T-helper 1 cell treated with Interleukin-12 subunit alpha and Interleukin-12 subunit beta and Interleukin-4 antibody, amounts not matched to agents 30 μg/mL and 1 μg/mL, for 36 hours (primary cell): ENCODE measurements around the gene LAMB1.

ENCODE experiments used
- H3K27ac Mint-ChIP-seq: one replicate; pipeline ENCODE4 v1.8.0; 2021; ENCODE audit warnings: mild to moderate bottlenecking, mixed read lengths
- H3K27me3 Mint-ChIP-seq: one replicate; pipeline ENCODE4 v1.8.0; 2021; ENCODE audit warnings: low read depth, mixed read lengths
- H3K36me3 Mint-ChIP-seq: one replicate; pipeline ENCODE4 v1.8.0; 2021; ENCODE audit warnings: low read depth, mixed read lengths
- H3K4me1 Mint-ChIP-seq: one replicate; pipeline ENCODE4 v1.8.0; 2021; ENCODE audit warnings: low read depth, mixed read lengths
- H3K4me3 Mint-ChIP-seq: one replicate; pipeline ENCODE4 v1.8.0; 2021; ENCODE audit warnings: mild to moderate bottlenecking, moderate library complexity, mixed read lengths
- H3K9me3 Mint-ChIP-seq: one replicate; pipeline ENCODE4 v1.8.0; 2021; ENCODE audit warnings: mixed read lengths

LAMB1 gene

DNA sequence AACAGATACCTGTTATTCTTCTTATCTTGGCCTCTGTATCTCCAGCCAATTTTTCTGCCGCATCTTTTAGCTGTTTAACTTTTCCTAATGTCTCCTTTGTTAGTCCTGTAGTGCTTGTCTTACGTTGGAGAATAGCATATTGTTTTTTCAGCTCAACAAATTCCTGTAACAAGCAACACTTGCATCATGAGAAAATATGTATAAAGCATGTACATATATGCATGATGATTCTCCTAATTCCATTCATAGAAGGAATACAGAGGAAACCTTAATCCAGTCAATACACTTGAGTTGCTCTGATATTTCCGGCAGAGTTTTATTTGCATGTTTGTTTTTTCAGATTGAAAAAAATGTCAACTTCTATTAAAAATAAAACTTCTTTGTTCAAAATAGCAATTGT, 26.1 kb upstream of the LAMB1 start:
- H3K4me3 Mint-ChIP-seq: no peak overlapping the region
- peaks cover 12% of the 10 kb centered on the region for H3K27me3 Mint-ChIP-seq
- H3K9me3 Mint-ChIP-seq: no peaks in the 10 kb centered on the region
- H3K36me3 Mint-ChIP-seq: no peaks in the 10 kb centered on the region
- H3K27ac Mint-ChIP-seq: no peak overlapping the region
- H3K4me1 Mint-ChIP-seq: no peaks in the 10 kb centered on the region

DNA sequence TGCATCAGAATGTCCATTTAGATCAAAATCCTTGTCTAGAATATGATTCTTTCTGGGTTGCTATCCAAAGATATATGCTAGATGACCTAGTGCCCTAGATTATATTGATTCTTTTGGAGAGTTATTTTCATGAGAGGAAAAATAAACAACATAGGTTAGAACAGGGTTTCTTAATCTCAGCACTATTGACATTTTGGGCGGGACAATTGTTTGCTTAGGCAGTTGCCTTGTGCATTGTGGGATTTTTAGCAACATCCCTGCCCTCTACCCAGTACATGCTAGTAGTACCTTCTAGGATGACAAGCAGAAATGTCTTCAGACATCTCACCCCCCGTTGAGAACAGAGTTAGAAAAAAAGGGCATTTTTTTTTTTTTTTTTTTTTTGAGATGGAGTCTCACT, 25.1 kb upstream of the LAMB1 start:
- Mint-ChIP-seq H3K36me3 (no peaks in the 10 kb centered on the region), H3K27me3 (peaks cover 12% of the 10 kb centered on the region), H3K9me3 (no peaks in the 10 kb centered on the region), H3K4me3 (no peak overlapping the region), H3K27ac (no peak overlapping the region), H3K4me1 (no peaks in the 10 kb centered on the region)

DNA sequence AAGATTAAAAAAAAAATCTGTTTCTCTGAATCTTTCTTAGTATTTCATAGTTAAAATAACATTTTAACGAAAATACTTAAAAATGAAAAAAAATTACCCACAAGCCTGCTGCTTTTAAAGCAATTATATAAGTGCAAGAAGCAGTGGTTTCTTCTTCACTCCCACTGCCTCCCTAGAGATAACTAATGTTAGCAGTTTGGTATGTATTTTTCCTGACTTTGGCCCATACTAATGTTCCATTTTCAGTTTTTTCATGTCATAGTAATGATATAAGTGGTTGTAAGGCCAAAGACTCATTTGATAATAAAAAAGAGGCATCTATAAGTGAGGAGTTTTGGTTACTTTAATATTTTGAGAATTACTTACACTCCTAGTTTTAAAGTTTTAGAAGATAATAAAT, 24.3 kb upstream of the LAMB1 start:
- no peaks in the 10 kb centered on the region for H3K9me3 Mint-ChIP-seq
- peaks cover 12% of the 10 kb centered on the region for H3K27me3 Mint-ChIP-seq
- no peaks in the 10 kb centered on the region for H3K4me1 Mint-ChIP-seq
- no peak overlapping the region for H3K4me3 Mint-ChIP-seq
- no peak overlapping the region for H3K27ac Mint-ChIP-seq
- H3K36me3 Mint-ChIP-seq: no peaks in the 10 kb centered on the region

DNA sequence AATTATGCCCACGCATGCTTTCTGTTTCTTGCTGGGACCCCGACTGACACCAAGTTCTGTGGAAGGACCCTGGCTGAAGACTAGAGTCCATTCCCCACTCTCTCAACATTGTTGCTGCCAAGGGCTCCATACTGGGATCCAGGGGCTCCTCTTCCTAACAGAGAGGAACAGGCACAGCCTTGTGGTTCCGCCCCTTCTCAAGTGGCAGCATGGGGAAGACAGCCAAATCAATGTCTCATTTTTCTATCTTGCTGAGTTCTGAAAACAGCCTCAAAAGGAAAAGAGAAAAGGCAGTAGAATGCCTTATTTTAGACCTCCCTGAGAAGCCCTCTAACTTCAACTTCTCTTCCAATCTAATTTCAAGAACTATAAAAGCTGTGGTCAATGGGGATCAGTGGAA, 23.7 kb upstream of the LAMB1 start:
- H3K27me3 Mint-ChIP-seq: peaks cover 12% of the 10 kb centered on the region
- no peak overlapping the region for H3K4me3 Mint-ChIP-seq
- H3K4me1 Mint-ChIP-seq: no peaks in the 10 kb centered on the region
- no peaks in the 10 kb centered on the region for H3K9me3 Mint-ChIP-seq
- no peak overlapping the region for H3K27ac Mint-ChIP-seq
- H3K36me3 Mint-ChIP-seq: no peaks in the 10 kb centered on the region

DNA sequence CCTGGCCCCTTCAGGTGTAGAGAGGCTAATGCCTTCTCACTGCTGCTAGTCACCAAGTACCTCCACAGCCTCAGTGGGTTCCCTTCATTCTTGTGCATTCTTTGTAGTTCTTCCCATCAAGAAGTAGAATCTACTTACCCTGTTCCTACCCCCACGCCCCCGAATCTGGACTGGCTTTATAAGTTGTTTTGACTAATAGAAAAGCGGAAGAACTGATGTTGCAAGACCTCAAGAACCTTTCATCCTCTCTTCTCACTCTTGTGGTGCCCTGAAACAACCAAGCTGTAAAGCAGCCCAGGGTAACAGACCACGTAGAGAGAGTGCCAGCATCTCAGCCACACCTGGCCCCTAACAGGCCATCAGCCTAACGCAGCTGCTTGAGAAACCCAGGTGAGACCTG, 23.2 kb upstream of the LAMB1 start:
- Mint-ChIP-seq H3K4me3 (no peak overlapping the region), H3K9me3 (no peaks in the 10 kb centered on the region), H3K4me1 (no peaks in the 10 kb centered on the region), H3K27me3 (peaks cover 12% of the 10 kb centered on the region), H3K36me3 (no peaks in the 10 kb centered on the region), H3K27ac (no peak overlapping the region)

DNA sequence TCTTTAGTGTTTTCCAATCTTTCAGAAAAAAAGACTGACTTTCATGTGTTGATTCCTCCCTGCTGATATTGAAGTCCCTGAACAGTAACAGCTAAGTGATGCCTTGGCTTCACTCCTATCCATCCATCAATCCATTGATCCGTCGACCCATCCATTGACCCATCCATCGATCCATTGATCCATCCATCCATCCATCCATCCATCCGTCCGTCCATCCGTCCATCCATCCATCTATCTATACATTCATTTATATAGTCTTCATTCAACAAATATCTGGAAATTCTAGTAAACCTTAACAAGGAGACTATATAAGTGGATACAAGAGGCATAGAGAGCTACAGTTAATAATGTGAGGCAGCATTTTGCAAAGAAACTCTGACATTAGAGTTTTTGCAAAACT, 21.6 kb upstream of the LAMB1 start:
- Mint-ChIP-seq H3K4me3 (no peak overlapping the region), H3K27ac (no peak overlapping the region), H3K27me3 (peaks cover 11% of the 10 kb centered on the region), H3K9me3 (no peaks in the 10 kb centered on the region), H3K4me1 (no peaks in the 10 kb centered on the region), H3K36me3 (no peaks in the 10 kb centered on the region)

DNA sequence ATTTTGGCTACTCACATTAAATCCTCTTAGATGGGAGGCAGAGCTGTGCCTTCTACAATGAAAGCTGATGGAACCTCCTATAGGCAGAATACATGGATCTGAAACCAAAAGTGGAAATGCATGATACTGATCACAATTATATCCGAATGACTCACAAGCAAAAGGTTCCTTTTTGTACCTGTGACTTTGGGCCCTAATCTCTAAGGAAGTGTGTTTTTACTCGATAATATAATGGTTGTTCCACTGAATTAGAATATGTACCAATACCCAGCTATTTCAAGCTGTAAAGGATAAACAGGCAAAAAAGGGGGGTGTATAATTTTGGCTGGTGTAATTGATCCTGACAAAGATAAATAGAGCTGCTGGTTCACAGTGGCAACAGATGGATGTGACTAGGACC, 17.6 kb upstream of the LAMB1 start:
- no peak overlapping the region for H3K4me3 Mint-ChIP-seq
- no peaks in the 10 kb centered on the region for H3K36me3 Mint-ChIP-seq
- H3K27ac Mint-ChIP-seq: no peak overlapping the region
- no peaks in the 10 kb centered on the region for H3K9me3 Mint-ChIP-seq
- no peaks in the 10 kb centered on the region for H3K4me1 Mint-ChIP-seq
- H3K27me3 Mint-ChIP-seq: peaks cover 4% of the 10 kb centered on the region

DNA sequence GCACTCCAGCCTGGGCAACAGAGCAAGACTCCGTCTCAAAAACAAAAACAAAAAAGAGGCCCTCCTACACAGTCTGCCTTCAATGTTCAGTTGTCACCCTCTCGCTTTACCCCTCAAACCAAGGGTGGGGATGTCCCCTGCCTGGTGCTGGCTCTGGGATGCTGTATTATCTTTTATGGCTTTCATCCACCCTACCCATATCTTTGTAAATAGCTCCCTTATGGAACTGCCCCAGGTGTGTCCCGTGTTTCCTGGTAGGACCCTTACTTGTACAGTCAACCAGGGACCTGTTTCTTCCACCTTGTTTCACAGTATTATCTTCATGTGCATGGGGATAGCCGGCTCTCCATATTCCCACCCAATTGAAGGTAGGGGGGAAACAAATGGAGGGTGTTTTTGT, 15.7 kb upstream of the LAMB1 start:
- no peak overlapping the region for H3K4me3 Mint-ChIP-seq
- no peak overlapping the region for H3K27ac Mint-ChIP-seq
- H3K9me3 Mint-ChIP-seq: no peaks in the 10 kb centered on the region
- no peaks in the 10 kb centered on the region for H3K27me3 Mint-ChIP-seq
- no peaks in the 10 kb centered on the region for H3K36me3 Mint-ChIP-seq
- no peaks in the 10 kb centered on the region for H3K4me1 Mint-ChIP-seq

DNA sequence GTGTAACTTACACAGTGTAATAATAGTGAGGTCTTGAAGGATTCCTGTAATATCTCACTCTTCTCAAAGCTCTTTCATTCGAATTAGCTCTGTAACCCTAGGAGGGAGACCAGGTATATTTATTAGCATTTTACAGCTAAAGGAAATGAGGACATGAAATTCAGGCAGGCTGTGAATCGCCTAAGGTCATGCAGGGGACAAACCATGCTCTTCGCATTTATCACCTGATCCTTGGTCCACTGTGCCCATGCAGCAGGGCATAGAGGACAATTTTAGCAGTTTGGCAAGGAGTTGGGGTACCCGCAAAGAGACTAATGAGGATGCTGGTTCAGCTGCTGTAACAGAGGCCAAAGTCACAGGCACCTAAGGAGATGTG, 14.8 kb upstream of the LAMB1 start:
- Mint-ChIP-seq H3K4me3 (no peak overlapping the region), H3K27ac (no peak overlapping the region), H3K4me1 (no peaks in the 10 kb centered on the region), H3K9me3 (no peaks in the 10 kb centered on the region), H3K27me3 (no peaks in the 10 kb centered on the region), H3K36me3 (no peaks in the 10 kb centered on the region)

DNA sequence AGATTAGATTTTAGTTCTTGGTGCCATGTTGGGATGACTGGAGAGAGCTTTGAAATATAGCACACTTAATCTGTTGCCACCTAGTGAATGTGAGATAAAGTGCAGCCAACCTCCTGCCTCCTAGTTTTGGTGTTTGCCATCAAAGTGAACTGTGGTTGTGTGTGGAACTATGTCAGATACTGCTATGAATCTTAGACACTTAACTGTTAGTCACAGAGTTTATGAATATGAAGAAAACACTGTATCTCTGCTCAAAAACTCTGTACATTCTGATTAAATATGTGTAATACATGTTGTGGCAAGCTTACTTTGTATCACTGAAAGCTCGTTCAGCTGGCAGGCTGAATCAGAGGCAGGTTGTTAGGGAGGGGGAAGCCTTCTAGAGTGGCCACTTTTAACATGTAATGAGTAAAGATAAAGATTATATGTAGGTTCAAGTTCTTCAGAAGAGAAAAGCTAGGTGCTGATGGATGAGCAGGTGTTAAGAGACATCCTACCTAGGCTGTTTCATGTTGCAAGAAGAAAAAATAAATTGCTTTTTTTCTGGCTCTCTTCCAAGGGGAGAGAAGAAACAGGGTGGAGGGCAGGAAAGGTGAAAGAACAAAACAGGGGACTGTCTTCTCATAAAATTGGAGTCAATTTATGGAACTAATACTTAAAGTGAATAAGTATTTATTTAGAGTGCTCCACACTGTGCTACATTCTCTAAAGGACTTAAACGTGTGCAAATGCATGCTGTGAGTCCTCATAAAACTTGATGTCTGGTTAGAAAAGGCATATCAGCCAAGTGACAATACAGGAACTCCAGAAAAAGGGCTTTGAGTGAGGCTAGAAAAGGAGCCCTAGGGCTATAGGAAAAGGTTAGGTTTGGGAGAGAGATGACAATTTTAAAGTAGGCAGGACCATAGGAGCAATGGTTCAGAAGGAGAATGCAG, 14.1 kb upstream of the LAMB1 start:
- Mint-ChIP-seq H3K9me3 (no peaks in the 10 kb centered on the region), H3K27me3 (no peaks in the 10 kb centered on the region), H3K27ac (no peak overlapping the region), H3K4me1 (no peaks in the 10 kb centered on the region), H3K36me3 (no peaks in the 10 kb centered on the region), H3K4me3 (no peak overlapping the region)

DNA sequence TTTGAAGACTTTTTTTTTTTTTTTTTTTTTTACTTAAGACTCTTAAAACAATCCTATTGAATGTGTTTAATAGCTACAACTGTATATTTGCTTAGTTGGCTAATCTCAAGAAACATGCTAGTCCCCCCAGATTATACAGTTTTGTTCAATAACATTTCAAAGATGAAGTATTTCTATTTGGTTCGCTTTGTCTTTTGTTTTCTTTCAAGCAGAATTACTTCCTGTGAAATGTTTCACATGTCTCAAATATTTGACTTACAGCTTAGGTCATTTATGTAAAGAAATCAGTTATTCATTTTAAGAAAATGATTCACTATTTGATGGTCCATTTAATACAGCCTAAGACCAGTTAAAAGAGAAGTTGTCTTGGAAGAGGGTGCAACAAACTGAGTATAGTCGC, 12.8 kb upstream of the LAMB1 start:
- peaks cover under 1% of the 10 kb centered on the region for H3K27me3 Mint-ChIP-seq
- H3K4me1 Mint-ChIP-seq: no peaks in the 10 kb centered on the region
- H3K4me3 Mint-ChIP-seq: no peak overlapping the region
- no peaks in the 10 kb centered on the region for H3K36me3 Mint-ChIP-seq
- no peaks in the 10 kb centered on the region for H3K9me3 Mint-ChIP-seq
- no peak overlapping the region for H3K27ac Mint-ChIP-seq

DNA sequence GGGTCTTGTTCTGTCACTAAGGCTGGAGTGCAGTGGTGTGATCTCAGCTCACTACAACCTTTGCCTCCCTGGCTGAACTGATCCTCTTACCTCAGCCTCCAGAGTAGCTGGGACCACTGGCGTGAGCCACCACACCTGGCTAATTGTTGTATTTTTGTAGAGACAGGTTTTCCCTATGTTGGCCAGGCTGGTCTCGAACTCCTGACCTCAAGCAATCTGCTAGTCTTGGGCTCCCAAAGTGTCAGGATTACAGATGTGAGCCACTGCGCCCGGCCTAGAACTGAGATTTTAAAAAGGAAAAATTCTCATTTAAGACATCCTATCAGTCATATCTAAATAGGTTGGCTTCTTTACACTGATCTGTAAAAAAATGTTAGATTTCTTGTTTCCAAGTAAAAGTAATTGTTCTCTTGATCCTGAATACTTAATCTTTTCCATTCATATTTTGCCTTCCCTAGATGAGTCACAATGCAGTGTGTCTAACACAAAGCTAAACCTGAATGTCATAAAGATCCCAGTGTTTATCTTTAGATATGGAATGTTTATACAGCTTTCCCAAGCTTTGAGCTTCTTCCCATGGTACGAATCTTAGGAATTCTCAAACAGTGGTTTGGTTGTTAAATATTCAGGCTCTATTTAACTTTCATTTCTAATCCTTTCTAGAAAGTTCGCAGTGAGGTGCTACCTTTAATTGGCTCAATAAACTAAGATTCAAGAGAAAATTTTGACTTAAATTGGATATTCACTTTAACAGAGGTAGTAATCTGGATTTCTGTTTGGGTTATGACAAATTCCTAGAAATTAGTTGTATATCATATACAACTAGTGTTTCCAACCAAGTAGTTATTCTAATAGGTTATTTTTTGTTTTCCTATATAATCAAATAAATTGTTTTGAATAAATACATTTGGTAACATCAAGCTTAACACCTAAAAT, 12.1 kb upstream of the LAMB1 start:
- no peak overlapping the region for H3K4me3 Mint-ChIP-seq
- H3K27ac Mint-ChIP-seq: no peak overlapping the region
- H3K9me3 Mint-ChIP-seq: no peaks in the 10 kb centered on the region
- H3K36me3 Mint-ChIP-seq: no peaks in the 10 kb centered on the region
- H3K27me3 Mint-ChIP-seq: peaks cover 7% of the 10 kb centered on the region
- H3K4me1 Mint-ChIP-seq: no peaks in the 10 kb centered on the region

DNA sequence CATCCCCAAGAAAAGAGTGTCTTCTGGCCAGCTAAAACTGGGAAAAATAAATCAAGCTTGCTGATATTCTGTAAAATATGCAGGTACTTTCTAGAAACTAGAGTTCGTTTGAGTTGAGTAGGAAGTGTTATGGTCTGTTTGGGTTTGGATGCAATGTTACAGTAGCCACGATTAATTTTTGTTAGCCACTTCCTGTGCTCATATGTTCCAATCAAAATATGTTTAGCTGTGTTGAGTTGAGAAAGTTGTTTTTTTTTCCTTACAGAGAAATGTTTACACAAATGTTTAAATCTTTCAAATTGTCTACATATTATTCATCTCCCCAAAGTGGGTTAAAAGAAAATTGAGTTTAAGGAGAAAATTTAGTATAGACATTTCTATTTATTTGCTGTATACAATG, 11.3 kb upstream of the LAMB1 start:
- Mint-ChIP-seq H3K27me3 (peaks cover 10% of the 10 kb centered on the region), H3K9me3 (no peaks in the 10 kb centered on the region), H3K27ac (no peak overlapping the region), H3K36me3 (no peaks in the 10 kb centered on the region), H3K4me1 (no peaks in the 10 kb centered on the region), H3K4me3 (no peak overlapping the region)

DNA sequence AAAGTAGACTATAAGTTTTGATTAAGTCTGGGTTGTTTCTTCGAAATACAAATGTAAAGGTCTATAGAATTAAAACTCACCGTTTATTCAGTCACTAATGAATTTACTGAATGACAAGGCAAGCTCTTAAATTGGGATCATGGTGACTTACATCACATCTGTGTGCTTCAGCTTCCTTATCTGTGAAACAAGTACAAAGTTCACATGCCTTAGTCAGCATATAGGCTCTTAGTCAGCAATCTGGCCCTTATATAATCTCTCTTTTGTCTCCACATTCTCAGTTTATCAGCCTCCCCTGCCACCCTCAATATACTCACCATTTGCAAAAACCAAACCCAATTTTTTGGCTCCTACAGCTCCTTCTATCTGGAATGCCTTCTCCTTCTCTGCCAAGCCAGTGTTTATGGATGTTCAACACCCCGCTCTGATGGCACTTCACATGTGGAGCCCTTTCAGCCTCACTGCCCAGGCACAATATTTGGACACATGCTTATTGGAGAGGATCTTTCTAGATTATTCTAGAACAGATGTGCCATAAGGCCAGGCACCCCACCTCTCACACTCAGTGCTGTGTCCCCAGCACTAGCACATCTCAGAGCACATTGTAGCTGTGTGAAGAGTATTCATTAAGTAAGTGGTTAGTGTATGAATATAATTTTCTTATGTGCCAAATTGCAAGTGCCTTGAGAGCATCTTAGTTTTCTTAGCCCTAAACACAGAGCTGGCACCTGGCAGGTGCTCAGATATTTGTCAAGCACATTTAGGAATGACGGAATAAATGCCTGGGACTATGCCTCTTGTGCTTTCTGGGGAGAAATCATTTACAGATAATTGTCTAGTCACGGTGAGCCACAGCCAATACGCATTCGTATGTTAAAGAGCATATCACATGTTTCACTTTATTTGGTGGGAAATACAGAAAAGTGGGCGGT, 9.8 kb upstream of the LAMB1 start:
- Mint-ChIP-seq H3K4me3 (no peak overlapping the region), H3K36me3 (no peaks in the 10 kb centered on the region), H3K27ac (no peak overlapping the region), H3K27me3 (peaks cover 11% of the 10 kb centered on the region), H3K4me1 (no peaks in the 10 kb centered on the region), H3K9me3 (no peaks in the 10 kb centered on the region)
